Common myeloid progenitor, CD34-positive (primary cell): Measurements from ENCODE around the gene FMO2.

Experiments used
- CTCF ChIA-PET: fragments of 350-600 bp; sonication (Branson Sonifier 250); formaldehyde crosslinking; loops from one replicate; lab custom pipeline; 2021; ENCODE audit warnings: antibody characterized with exemption; lab: Charles Lee
- POLR2A ChIA-PET: fragments of 350-600 bp; sonication (Branson Sonifier 250); formaldehyde crosslinking; loops from one replicate; lab custom pipeline; 2021; ENCODE audit warnings: antibody characterized with exemption; lab: Charles Lee
- DNase-seq, 3 donors: peaks; one replicate each; pipeline versions ENCODE4 v3.0.0 to v3.0.0-alpha.2; 2013
- H3K27ac ChIP-seq, 2 experiments: 1 replicate in 1 of 2; 2 replicates in 1 of 2; pipeline ENCODE4 v1.7.0; 2013; ENCODE audit warnings: inconsistent platforms in 2 of 2, low read length in 2 of 2, mild to moderate bottlenecking in 2 of 2, low read depth in 1 of 2, moderate library complexity in 1 of 2; ENCODE audit not compliant: severe bottlenecking in 2 of 2, insufficient read depth in 1 of 2, poor library complexity in 1 of 2
- H3K27me3 ChIP-seq, 5 experiments: replicated peaks in 2 of 5; 1 replicate in 3 of 5; 2 replicates in 2 of 5; pipeline versions ENCODE4 v1.6.1 to v1.7.0; 2013; ENCODE audit warnings: low read length in 4 of 5, mild to moderate bottlenecking in 2 of 5, moderate library complexity in 2 of 5, inconsistent platforms in 1 of 5; ENCODE audit not compliant: insufficient read depth in 5 of 5, control insufficient read depth in 4 of 5
- H3K36me3 ChIP-seq, 4 experiments: 1 replicate in 2 of 4; 2 replicates in 2 of 4; pipeline versions ENCODE4 v1.6.1 to v1.7.0; 2013; ENCODE audit warnings: low read length in 3 of 4, control low read depth in 1 of 4, mild to moderate bottlenecking in 1 of 4; ENCODE audit not compliant: control insufficient read depth in 4 of 4, insufficient read depth in 4 of 4
- H3K4me1 ChIP-seq, 4 experiments: 1 replicate in 3 of 4; 2 replicates in 1 of 4; pipeline versions ENCODE4 v1.6.1 to v1.7.1; 2013; ENCODE audit warnings: low read length in 3 of 4, mild to moderate bottlenecking in 3 of 4, control low read depth in 1 of 4, inconsistent platforms in 1 of 4, moderate library complexity in 1 of 4; ENCODE audit not compliant: control insufficient read depth in 4 of 4, insufficient read depth in 4 of 4; ENCODE audit errors: control extremely low read depth in 1 of 4
- H3K4me3 ChIP-seq, 7 experiments: 1 replicate in 4 of 7; 2 replicates in 3 of 7; pipeline versions ENCODE4 v1.5.1 to v1.7.0; 2013; ENCODE audit warnings: mild to moderate bottlenecking in 7 of 7, low read length in 6 of 7, moderate library complexity in 6 of 7, inconsistent platforms in 2 of 7, low read depth in 2 of 7, control low read depth in 1 of 7; ENCODE audit not compliant: insufficient read depth in 4 of 7, control insufficient read depth in 1 of 7; ENCODE audit errors: extremely low read depth in 1 of 7
- H3K9me3 ChIP-seq, 5 experiments: 1 replicate in 4 of 5; 2 replicates in 1 of 5; pipeline versions ENCODE4 v1.6.1 to v1.7.1; 2013; ENCODE audit warnings: low read length in 4 of 5, mild to moderate bottlenecking in 2 of 5, inconsistent platforms in 1 of 5, low read depth in 1 of 5, moderate library complexity in 1 of 5; ENCODE audit not compliant: control insufficient read depth in 4 of 5, insufficient read depth in 2 of 5; ENCODE audit errors: control extremely low read depth in 1 of 5
- WGBS: methylation state at CpG from one replicate; pipeline ENCODE4 v1.1.5; 2013; ENCODE audit not compliant: insufficient coverage; 5-methylcytosine and 5-hydroxymethylcytosine counted together

FMO2 gene

GRCh38 chr1:171250263-171250662 lies 65.2 kb downstream of the FMO2 start:
- H3K4me1 ChIP-seq: peaks cover 0 to 11% (median 6%) of the 10 kb centered on the region in 4 experiments
- no peak overlapping the region for H3K27ac ChIP-seq
- no peak overlapping the region for H3K4me3 ChIP-seq
- CTCF ChIA-PET: interaction anchor here (1.4 to 2.2 kb wide), 2 partner anchors 24 to 63 kb away, joined by 5 to 10 read pairs; partner anchors contain the start of gene FMO4
- H3K27me3 ChIP-seq: peaks cover 3 to 26% (median 13%) of the 10 kb centered on the region in 5 experiments
- H3K36me3 ChIP-seq: no peaks in the 10 kb centered on the region
- POLR2A ChIA-PET: no interaction called here
- no peak for DNase-seq
- 100% methylated on average over 2 of the region's 3 CpGs for WGBS
- no peaks in the 10 kb centered on the region for H3K9me3 ChIP-seq

GRCh38 chr1:171251042-171251951 lies 66.2 kb downstream of the FMO2 start:
- WGBS: 10% methylated on average over 31 of the region's 34 CpGs
- Histone ChIP-seq H3K27ac (no peak overlapping the region), H3K4me1 (peaks cover 0 to 11% (median 6%) of the 10 kb centered on the region in 4 experiments), H3K27me3 (peaks cover 3 to 26% (median 14%) of the 10 kb centered on the region in 5 experiments), H3K4me3 (peak overlapping the region; percentile 11 to 82 (median 71)), H3K36me3 (no peaks in the 10 kb centered on the region), H3K9me3 (no peaks in the 10 kb centered on the region)
- CTCF ChIA-PET: interaction anchor here (0.9 to 2.2 kb wide), 2 partner anchors 30 to 62 kb away, joined by 4 to 10 read pairs; partner anchors contain the start of gene FMO4
- POLR2A ChIA-PET: no interaction called here
- DNase-seq: peak; percentile 40 to 74 (median 61)

GRCh38 chr1:171251952-171252300 lies 66.8 kb downstream of the FMO2 start:
- H3K36me3 ChIP-seq: no peaks in the 10 kb centered on the region
- peak overlapping the region in 6 of 7 experiments; percentile 67 to 82 (median 72) for H3K4me3 ChIP-seq
- 60% methylated on average over 1 of the region's 6 CpGs for WGBS
- no peaks in the 10 kb centered on the region for H3K9me3 ChIP-seq
- POLR2A ChIA-PET: no interaction called here
- H3K27me3 ChIP-seq: peaks cover 3 to 26% (median 14%) of the 10 kb centered on the region in 5 experiments
- H3K27ac ChIP-seq: no peak overlapping the region
- DNase-seq: no peak
- CTCF ChIA-PET: interaction anchor here (2.2 kb wide), 1 partner anchor 62 kb away, joined by 10 read pairs; the partner anchor contains the start of gene FMO4
- H3K4me1 ChIP-seq: peaks cover 0 to 11% (median 6%) of the 10 kb centered on the region in 4 experiments

- peaks cover 0 to 11% (median 6%) of the 10 kb centered on the region in 4 experiments for H3K4me1 ChIP-seq
- no peak overlapping the region for H3K4me3 ChIP-seq
- H3K36me3 ChIP-seq: no peaks in the 10 kb centered on the region
- H3K27ac ChIP-seq: no peak overlapping the region
- ChIA-PET POLR2A (no interaction called here), CTCF (no interaction called here)
- no peaks in the 10 kb centered on the region for H3K9me3 ChIP-seq
- WGBS: 80% methylated on average over 3 of the region's 5 CpGs
- peak in 2 of 3 donors; percentile 49 to 64 for DNase-seq
- H3K27me3 ChIP-seq: peaks cover 3 to 26% (median 14%) of the 10 kb centered on the region in 5 experiments
These were observed 67.4 kb downstream of the FMO2 start for GRCh38 chr1:171252482-171252881.

- POLR2A ChIA-PET: no interaction called here
- 100% methylated on average over 2 of the region's 4 CpGs for WGBS
- DNase-seq: no peak
- peaks cover 2 to 14% (median 9%) of the 10 kb centered on the region in 5 experiments for H3K27me3 ChIP-seq
- H3K4me1 ChIP-seq: peaks cover 0 to 11% (median 6%) of the 10 kb centered on the region in 4 experiments
- CTCF ChIA-PET: interaction anchor here (1.8 to 2.0 kb wide), 2 partner anchors 9 to 59 kb away, joined by 6 to 7 read pairs; partner anchors contain the start of gene FMO4
- H3K36me3 ChIP-seq: no peaks in the 10 kb centered on the region
- H3K4me3 ChIP-seq: no peak overlapping the region
- H3K9me3 ChIP-seq: no peaks in the 10 kb centered on the region
- no peak overlapping the region for H3K27ac ChIP-seq
These were observed 69.8 kb downstream of the FMO2 start for GRCh38 chr1:171254859-171255258.

GRCh38 chr1:171256940-171257606 lies 72.0 kb downstream of the FMO2 start:
- Histone ChIP-seq H3K9me3 (no peaks in the 10 kb centered on the region), H3K4me3 (no peak overlapping the region), H3K36me3 (no peaks in the 10 kb centered on the region), H3K4me1 (peaks cover 0 to 5% (median 0%) of the 10 kb centered on the region in 4 experiments), H3K27me3 (peaks cover 0 to 6% (median 0%) of the 10 kb centered on the region in 5 experiments), H3K27ac (no peak overlapping the region)
- ChIA-PET POLR2A (no interaction called here), CTCF (interaction anchor here (1.8 kb wide), 1 partner anchor 11 kb away, joined by 7 read pairs; no protein-coding TSS in a partner anchor)
- WGBS: 92% methylated on average over 5 of the region's 8 CpGs
- DNase-seq: no peak
